HG03575 (cell line): ENCODE data around the gene WNT4.

Source experiments
- ATAC-seq: cut with Tn5 transposase; IDR thresholded peaks from one replicate; pipeline ENCODE4 v1.9.1; 2021; ENCODE audit not compliant: unreplicated experiment, insufficient number of reproducible peaks, low FRiP score; ENCODE audit errors: extremely low read depth

WNT4 gene

DNA sequence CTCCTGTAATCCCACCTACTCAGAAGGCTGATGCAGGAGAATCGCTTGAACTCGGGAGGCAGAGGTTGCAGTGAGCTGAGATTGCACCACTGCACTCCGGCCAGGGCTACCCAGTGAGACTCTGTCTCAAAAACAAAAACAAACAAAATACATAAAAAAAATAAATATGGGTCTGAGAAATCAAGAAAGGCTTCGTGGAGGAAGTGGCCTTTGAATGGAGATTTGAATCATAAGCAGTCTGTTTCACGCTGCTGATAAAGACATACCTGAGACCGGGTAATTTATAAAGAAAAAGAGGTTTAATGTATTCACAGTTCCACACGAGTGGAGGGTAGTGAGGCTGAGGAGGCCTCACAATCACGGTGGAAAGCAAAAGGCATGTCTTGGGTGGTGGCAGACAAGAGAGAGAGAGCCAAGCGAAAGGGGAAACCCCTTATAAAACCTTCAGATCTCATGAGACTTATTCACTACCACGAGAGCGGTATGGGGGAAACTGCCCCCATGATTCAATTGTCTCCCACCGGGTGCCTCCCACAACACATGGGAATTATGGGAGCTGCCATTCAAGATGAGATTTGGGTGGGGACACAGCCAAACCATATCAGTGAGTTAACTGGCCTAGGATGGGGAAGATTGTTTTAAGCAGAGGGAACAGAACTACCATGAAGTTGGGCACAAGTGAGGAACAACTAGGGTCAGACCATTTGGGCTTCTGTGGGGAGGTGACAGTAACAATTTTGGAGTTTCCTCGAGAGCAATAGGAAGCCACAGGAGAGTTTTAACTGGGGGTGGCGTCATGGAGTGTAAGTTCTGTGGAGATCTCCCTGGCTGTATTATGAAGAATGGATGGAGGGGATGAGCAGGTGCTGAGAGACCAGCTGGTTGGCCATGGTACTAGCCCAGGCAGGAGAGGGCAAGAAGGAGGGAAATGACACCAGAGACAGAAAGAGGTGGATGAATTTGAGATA is 22.2 kb upstream of the WNT4 start:
- no peak for ATAC-seq

DNA sequence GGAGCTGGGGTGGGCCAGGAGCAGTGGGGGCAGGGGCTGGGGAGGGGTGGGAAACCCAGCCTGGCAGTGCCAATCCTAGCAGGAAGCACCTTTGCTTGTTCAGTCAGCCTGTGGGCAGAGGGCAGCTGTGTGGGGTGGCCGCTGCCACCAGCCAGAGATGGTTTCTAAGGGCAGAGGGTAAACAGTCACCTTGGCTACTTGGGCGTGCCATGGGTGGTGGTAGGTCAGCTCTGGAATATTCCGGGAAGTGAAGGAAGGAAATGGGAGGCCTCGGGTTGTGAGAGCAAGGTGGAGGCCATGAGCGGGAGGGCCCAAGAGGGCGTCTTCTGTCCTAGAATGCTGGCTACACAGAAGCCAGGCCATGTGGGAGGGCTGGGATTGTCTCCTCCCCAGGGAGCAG is 20.7 kb upstream of the WNT4 start:
- ATAC-seq: no peak

DNA sequence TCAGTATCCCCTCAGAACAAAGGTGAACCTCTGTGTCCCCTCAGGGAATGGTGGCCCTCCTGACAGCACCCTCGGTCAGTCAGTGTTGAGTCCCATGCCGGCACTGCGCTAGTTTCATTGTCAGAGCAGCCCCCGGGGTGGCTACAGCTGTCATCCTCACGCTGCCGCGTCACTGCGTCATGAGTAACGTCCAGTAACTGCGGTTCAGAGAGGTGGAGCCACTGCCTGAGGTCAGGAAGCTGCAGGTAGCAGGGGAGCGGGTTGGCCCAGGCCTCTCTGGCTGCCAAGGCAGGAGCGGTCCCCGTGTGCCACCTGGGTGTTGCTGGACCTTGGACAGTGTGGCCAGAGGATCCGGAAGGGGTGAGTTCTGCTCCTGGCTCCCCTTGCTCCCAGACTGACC is 20.2 kb upstream of the WNT4 start:
- ATAC-seq: no peak

DNA sequence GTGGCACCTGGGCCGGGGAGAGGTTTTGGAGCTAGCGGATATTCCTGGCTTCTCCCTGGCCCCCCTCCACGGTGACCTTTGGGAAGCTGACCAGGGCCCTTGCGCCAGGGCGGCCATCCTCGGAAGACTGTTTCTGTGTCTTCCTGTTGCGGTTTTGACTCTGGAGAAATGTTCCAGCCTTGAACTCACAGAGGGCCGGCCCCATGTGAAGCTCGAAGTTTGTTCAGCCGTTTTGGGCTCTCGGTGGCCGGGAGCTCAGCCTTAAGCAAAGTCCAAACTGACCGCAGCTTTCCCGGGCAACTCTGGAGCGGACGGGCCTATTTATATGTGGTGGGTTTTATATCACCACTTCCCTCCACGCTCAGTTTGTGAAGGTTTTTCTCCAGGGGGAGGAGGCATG is 17.0 kb upstream of the WNT4 start:
- no peak for ATAC-seq

DNA sequence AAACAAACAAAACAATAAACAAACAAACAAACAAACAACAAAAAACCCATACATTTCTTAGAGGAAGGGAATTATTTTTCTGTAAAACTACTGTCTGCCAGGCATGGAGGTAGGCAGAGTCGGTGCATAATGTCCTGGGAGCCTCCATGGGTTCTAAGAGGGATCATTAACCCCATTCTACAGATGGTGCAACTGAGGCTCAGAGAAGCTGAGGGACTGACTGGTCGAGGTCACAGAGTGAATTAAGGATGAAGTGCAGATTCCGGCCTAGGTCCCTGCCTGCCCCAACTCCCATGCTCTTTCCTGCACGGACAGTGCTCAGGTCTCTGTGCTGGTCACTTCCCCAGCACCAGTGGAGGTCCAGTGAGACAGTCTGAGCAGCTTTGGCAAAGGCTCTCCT is 15.8 kb upstream of the WNT4 start:
- ATAC-seq: no peak

DNA sequence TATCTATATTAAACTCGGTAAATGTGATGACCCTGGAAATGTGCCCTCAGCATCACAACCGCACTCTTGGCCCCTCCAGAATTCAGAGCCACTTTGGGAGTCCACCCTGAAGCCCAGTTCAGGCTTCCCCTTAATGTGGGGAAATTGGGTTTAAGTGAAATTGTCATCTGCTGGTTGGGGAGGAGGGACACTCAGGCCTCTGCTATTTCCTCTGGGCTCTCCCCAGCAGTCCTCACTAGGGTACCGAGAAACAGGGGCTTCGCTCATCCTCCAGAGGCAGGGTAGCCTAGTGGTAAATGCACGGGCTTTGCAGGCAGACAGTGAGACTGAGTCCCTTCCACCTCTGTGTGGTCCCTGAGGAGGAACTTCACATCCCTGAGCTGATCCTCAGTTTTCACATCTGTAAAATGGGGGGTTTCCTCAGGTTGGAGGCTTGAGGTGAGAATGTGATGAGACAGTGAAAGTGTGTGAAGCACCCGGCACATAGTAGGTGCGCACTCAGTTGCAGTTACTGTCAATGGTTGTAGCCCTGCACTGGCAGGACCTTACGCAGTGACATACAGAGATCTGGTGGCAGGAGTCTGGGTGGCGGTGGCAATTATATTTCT is 14.6 kb upstream of the WNT4 start:
- ATAC-seq: no peak

DNA sequence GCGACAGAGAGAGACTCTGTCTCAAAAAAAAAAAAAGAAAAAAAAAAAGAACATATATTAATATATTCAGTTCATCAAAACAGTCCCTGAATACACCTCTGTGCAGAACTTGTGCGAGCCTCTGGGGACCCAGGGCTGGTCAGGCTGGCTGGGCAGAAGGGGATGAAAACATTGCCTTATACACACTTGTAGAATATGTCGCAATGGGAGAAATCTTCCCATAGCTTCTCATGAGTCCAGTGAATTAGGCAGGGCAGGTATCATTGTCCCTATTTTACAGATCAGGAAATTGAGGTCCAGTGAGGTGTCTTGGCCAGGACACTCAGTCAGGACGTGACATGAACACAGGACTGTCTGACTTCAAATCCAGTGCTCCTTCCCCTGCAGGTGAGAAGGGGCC is 12.6 kb upstream of the WNT4 start:
- no peak for ATAC-seq

DNA sequence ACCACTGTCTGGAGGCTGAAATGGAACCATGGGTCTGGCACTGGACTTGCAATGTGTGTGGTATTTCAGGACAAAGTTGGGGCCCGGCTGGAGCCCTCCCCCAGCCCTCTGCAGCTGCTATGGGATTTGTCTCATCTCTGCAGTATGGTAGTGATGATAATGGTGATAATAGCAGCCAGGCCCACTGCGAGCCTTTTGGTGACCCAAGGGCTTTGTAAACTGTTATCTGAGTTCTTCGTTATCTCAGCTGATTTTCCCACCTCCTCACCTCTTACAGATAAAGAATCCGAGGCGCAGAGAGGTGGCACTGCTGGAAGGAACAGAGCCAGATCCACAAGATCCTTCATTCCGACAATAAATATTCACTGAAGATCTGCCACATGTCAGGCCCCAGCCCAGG is 11.7 kb upstream of the WNT4 start:
- no peak for ATAC-seq

DNA sequence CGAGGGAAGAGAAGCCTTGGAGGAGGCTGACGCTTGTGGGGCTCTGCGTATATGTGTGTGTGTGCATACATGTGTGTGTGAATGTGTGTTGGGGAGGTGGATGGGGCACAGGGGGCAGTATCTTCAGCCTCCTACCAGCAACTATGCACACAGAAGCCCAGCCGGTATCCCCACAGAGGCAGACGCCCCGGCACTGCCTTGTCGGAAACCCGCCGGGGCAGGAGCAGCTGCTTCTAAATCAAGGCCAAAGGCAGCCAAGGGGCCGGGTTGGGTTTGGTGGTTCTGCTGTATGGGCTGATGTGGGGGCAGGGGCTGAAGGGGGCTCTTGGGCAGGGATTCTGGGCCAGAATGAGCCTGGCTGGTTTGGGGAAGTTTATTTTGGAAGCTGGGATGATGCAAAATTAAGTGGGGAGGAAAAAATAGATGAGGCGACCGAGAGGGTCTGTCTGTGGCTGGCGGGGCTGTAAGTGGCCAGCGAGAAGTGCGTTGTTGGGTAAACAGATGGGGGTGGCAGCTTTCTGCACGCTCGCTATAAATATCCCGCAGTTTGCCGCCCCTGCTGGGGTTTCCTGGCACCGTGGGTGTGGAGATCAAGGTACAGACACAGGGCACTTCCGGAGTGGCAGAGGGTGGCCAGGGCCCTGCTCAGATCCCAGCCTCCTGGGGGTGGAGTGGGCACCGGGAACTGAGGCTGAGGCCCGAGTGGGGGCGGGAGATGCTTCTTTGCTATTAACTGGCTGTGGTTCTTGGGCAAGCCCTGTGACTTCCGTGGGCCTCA is 11.0 kb upstream of the WNT4 start:
- ATAC-seq: no peak

DNA sequence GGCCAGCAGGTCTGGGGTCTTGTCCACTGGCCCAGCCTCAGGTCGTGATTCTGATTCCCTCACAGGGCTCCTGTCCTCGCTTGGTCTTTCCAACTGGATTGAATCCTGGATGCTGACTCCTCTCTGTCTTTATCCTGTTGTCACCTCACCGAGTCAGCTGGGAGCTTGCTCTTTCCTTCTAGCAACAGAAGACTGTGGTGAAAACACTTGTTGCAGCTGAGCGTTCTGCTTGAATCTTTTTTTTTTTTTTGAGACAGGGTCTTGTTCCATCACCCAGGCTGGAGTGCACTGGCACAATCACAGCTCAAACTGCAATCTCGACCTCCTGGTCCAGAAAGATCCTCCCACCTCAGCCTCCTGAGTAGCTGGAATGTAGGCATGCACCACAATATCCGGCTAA is 8.0 kb upstream of the WNT4 start:
- no peak for ATAC-seq

DNA sequence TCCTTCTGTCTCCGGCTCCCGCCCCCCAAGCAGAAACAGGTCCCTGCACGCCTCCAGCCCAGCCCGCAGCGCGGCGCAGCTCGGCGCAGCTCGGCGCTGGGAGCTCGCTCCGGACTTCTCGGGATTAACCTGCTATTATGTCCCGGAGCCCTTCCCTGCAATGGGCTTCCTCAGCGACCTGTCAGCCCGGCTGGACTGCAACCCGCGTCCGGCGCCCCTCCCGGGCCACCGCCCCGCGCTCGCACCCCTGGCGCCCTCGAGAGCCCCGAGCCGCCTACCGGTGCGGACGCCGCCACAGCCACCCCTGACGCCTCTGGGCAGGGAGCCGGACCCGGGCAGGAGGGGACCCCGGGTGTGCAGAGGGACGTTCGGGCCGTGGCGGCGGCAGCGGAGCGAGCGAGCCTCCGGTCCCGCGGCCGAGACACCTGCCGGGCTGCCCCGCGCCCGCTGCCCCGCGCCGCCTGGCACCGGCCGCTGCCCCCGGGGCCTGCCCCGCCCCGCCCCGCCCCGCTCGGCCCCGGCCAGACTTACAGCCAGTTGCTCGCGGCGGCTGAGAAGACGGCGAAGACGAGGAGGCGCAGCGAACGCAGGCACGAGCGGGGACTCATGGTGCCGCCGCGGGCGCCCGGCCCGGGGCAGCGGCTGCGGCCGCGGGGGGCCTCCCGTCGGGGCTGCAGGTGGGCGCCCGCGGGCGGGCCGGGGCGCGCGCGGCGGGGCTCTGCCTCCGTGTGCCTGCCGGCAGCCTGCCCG is 407 bp downstream of the WNT4 start:
- no peak for ATAC-seq

DNA sequence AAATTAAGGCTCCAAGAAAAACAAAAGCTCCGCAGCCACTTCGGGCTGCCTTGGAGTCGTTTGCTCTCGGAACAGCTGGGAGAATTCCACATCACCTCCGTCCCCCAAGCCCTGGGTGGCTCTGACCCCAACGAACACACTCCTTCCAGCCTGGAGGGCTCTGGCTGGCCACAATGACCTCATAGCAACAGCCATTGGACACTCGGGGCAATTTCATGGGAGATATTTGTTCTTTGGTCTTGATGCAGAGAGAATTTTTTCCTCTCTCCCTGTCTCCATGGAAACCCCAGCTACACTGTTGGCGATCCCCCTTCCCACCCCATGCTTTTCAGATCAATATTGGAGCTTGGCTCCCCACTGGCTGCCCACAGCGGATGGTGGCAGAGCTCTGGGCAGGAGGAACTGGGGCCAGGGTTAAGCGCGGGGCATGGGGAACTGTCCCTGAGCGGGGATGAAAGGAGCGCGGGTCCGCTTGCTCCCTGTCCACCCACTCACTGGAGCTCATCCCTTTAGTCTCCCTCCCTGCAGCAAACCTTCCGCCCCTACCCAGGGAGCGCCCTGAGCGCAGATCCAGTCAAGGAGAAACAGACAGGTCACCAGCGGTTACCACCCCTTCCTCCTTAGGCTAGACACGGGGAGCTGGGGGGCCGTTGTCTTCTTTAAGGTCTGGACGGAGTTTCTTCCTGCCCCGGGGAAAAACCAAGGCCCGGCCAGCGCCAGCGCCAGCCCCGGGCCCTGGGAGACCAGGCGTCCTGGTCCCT is 1.2 kb downstream of the WNT4 start:
- ATAC-seq: no peak

DNA sequence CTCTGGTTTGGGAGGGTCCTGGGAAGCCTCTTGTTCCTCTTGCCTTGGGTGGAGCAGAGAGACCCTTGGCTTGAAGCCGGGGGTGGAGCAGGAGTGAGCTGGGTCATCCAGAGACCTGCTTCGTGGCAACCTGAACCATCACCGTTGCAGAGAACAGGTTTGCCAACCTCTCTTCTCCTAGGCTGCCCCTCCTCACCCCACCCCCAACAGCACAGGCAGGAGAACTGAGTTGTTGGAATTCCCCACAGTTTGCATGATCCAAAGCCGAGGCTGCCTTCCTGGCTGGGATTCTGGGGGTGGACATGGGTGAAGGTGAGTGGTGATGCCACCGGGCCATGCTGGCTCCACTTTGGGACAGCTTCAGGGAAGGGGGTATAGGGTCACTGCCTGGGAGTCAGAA is 2.2 kb downstream of the WNT4 start:
- no peak for ATAC-seq

DNA sequence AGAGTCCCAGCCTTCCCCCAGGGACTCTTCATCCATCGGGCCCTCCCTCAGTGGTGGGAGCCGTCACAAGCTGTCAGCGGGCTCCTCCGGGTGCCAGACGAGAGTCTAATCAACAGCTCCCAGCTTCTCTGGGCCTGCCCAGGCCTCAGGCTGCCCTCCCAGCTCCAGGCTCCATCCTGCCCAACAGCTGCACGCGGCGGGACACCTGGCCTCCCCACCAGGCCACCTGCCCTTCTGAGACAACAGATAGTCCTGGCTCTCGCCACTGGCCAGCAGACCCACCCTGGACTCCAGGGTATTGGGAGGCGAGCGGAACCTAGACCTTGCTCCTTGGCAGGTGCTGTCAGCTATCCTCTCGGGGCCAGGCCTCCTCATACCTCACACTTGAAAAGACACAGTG is 3.1 kb downstream of the WNT4 start:
- no peak for ATAC-seq

DNA sequence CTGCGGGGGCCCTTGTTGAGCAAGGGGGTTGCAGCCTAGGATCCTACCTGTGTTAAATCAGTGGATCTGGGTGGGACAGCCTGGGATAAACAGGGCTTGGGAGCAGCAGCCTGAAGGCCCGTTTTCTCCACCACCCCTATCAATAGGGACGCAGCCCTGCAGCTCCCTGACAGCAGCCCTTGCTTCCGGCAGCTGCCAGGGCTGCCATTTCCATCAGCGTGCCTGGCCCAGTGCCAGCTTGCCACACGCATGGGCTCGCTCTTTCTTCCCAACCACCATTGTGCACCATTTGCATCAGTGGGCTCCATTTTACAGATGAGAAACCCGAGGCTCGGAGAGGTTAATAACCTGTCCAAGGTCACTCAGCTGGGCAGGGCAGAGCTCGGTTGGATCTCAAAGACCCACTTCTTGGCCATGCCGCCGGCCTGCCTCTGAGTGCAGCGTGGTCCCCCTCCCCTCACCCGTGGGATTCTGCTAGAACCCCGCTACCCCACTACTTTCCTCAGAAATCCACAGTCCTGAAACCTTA is 3.8 kb downstream of the WNT4 start:
- no peak for ATAC-seq

DNA sequence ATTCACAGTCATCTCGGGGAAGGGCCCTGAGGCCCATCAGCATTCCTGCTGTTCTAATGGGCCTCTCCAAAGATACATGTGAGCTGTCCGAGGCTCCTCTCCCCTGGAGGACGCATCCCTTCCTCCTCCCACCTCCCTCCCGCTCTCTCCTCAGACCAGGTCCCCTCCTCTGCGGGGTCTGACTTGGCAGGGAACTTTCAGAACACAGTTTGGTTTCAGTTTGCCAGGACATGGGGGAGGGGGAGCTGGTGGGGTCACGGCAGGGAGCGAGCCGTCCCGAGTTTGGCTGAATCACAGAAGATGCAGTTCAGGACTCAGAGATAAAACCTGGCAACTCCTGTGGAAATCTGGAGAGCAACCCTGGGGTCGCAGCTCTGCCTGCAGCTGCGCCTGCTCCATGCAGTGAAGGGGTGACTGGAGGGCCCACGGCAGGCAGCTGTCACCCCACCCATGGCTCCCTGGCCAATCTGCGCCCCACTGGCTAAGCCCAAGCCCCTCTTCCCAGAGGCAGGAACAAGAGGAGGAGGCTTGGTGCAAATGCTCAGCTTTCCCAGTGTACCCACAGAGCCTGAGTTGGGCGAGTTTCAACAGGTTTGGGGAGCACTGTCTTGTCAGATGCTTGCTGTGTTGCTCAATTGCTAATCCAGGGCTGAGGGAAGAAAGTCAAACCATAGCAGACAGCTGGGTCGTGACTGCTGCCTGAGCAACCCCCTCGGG is 5.7 kb downstream of the WNT4 start:
- no peak for ATAC-seq

DNA sequence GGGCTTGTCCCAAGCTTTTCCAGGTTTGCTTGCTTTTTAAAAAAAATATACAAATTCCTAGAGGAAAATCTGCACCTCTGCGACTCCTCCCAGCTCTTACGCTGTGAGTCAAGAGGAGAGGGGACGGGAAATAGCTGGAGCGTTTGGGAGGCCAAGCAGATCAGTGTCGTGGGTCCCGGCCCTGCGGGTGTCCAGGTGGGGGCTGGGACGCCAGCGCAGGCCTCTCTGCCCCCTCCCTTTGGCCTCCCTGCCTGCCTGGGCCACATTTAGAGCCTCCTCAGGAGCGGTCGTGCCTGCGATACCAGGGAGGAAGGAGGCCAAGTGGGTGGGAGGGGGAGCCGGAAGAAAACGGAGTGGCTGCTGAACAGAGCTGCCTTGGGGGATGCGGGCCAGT is 9.0 kb downstream of the WNT4 start:
- ATAC-seq: no peak
